Transverse colon (tissue), 4 donors: ENCODE measurements around the gene PGM1. TPM values are rescaled to one million over a fixed set of nuclear protein-coding genes. Genes with fewer than 3 reads are reported as not detected.

Experiments used
- DNase-seq: peaks from one replicate; pipeline ENCODE4 v3.0.0-alpha.2; 2019
- H3K27ac ChIP-seq, 4 donors: fragments of 200-600 bp; sonication (generic); 2 replicates each; pipeline ENCODE4 v1.5.1; 2016 to 2018; ENCODE audit warnings: inconsistent platforms in 4 of 4
- H3K27me3 ChIP-seq: fragments of 200-600 bp; sonication (generic); 2 replicates; pipeline ENCODE4 v1.5.1; 2017; ENCODE audit warnings: inconsistent platforms
- H3K36me3 ChIP-seq, 4 donors: fragments of 200-600 bp; sonication (generic); 2 replicates each; pipeline ENCODE4 v1.5.1; 2017 to 2019; ENCODE audit warnings: inconsistent platforms in 4 of 4
- H3K4me1 ChIP-seq, 4 donors: fragments of 200-600 bp; sonication (generic); 2 replicates each; pipeline ENCODE4 v1.5.1; 2017 to 2020; ENCODE audit warnings: inconsistent platforms in 4 of 4
- H3K4me3 ChIP-seq, 4 donors: fragments of 200-600 bp; sonication (generic); 1 replicate in 1 of 4; 2 replicates in 3 of 4; pipeline versions ENCODE4 v1.5.1 to v1.6.1; 2017 to 2019; ENCODE audit warnings: inconsistent platforms in 4 of 4
- H3K9me3 ChIP-seq, 2 donors: fragments of 200-600 bp; sonication (generic); 2 replicates each; pipeline ENCODE4 v1.5.1; 2017 to 2019; ENCODE audit warnings: inconsistent platforms in 2 of 2
- EP300 ChIP-seq: sonication (generic); formaldehyde crosslinking; IDR thresholded peaks from one replicate; pipeline ENCODE4 v1.6.1; 2017; ENCODE audit warnings: antibody characterized with exemption, low read depth
- POLR2A ChIP-seq: fragments of 450-650 bp; IDR thresholded peaks from one replicate; pipeline ENCODE4 v1.6.1; 2016; ENCODE audit warnings: antibody characterized with exemption, mild to moderate bottlenecking, moderate library complexity
- POLR2AphosphoS5 ChIP-seq, 3 donors: sonication (generic); formaldehyde crosslinking; IDR thresholded peaks; one replicate each; pipeline ENCODE4 v1.6.1; 2016; ENCODE audit warnings: antibody characterized with exemption in 3 of 3
- WGBS, 2 donors: methylation state at CpG; one replicate each; pipeline ENCODE4 v1.1.5; 2018; ENCODE audit warnings: low coverage in 1 of 2; 5-methylcytosine and 5-hydroxymethylcytosine counted together
- in situ Hi-C, 4 donors: fragments of 200-750 bp; cut with MboI; loops; one replicate each; pipeline versions ENCODE4 v1.15.0 to v1.15.1; 2017; ENCODE audit warnings: low sequenced_read_pairs in 3 of 4, low pct_ligation_motif_present in 1 of 4, low pct_unique_long_range_greater_than_20kb in 1 of 4
- intact Hi-C: fragments of 100-400 bp; cut with DNase I; formaldehyde crosslinking; loops from one replicate; pipeline ENCODE4 v1.15.1; 2023; ENCODE audit warnings: low total_unique reads
- total RNA-seq, 4 donors: library from RNA; depleted of rRNA; stranded (reverse); fragments of >200 nt; gene quantifications; one replicate each; pipeline ENCODE4 v1.1.0, GENCODE V29; 2016
- TF ChIP-seq, protein P1 (sequence below), 5 experiments: fragments of 200-600 bp in 3 of 5; fragments of 450-650 bp in 2 of 5; sonication (generic) in 3 of 5; IDR thresholded peaks; 1 replicate in 2 of 5; 2 replicates in 3 of 5; pipeline ENCODE4 v1.5.1; 2016 to 2017; ENCODE audit warnings: antibody characterized with exemption in 5 of 5, inconsistent platforms in 3 of 5, mild to moderate bottlenecking in 2 of 5, moderate library complexity in 1 of 5

Gene PGM1
- total RNA-seq, 4 donors from 2014 or later, result 45.0 to 144 (median 103) TPM

DNA sequence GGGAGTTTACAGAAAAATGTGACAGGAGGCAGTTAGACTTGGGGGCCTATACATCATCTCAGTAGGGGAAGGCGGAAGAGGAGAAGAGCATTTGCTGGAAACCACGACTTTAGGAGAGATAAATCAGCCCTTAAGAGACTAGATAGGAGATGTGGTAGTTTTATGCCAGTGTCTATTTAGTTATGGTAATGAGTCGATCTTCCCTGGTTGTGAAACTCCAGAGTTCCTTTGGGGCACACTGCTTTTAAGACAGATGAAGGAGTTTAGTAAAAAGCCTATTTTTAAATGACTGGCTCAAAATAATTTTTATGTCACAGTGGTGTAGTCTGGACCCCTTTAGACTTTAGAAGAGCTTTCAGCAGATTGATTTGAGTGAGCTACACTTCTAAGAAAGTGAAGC, 7.8 kb downstream of the PGM1 start:
- Histone ChIP-seq H3K4me3 (no peak overlapping the region), H3K27me3 (no peaks in the 10 kb centered on the region), H3K36me3 (no peaks in the 10 kb centered on the region), H3K9me3 (no peaks in the 10 kb centered on the region), H3K4me1 (no peaks in the 10 kb centered on the region), H3K27ac (no peak overlapping the region)
- WGBS, 2 donors, result 56 to 79% methylated on average over 3 of the region's 3 CpGs
- in situ Hi-C loops (loop anchor here in 1 of 4 donors (25.0 kb wide), 1 partner anchor 636 kb away; no protein-coding TSS in a partner anchor), intact Hi-C loops (no loop called here)
- no peak for DNase-seq
- TF ChIP-seq POLR2A, result no peak
- TF ChIP-seq POLR2AphosphoS5 (IDR thresholded peaks at IDR 0.05), result no peak
- TF ChIP-seq, protein P1, sequence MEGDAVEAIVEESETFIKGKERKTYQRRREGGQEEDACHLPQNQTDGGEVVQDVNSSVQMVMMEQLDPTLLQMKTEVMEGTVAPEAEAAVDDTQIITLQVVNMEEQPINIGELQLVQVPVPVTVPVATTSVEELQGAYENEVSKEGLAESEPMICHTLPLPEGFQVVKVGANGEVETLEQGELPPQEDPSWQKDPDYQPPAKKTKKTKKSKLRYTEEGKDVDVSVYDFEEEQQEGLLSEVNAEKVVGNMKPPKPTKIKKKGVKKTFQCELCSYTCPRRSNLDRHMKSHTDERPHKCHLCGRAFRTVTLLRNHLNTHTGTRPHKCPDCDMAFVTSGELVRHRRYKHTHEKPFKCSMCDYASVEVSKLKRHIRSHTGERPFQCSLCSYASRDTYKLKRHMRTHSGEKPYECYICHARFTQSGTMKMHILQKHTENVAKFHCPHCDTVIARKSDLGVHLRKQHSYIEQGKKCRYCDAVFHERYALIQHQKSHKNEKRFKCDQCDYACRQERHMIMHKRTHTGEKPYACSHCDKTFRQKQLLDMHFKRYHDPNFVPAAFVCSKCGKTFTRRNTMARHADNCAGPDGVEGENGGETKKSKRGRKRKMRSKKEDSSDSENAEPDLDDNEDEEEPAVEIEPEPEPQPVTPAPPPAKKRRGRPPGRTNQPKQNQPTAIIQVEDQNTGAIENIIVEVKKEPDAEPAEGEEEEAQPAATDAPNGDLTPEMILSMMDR (IDR thresholded peaks at IDR 0.05), result no peak
- no peak for TF ChIP-seq EP300

- in situ Hi-C loops (loop anchor here in 1 of 4 donors (25.0 kb wide), 1 partner anchor 636 kb away; no protein-coding TSS in a partner anchor), intact Hi-C loops (no loop called here)
- no peaks in the 10 kb centered on the region for H3K4me1 ChIP-seq
- H3K36me3 ChIP-seq, result no peaks in the 10 kb centered on the region
- DNase-seq, result no peak
- no peak overlapping the region for H3K27ac ChIP-seq
- WGBS, 2 donors, result 77 to 88% methylated on average over 3 to 4 of the region's 4 CpGs
- no peak overlapping the region for H3K4me3 ChIP-seq
- no peaks in the 10 kb centered on the region for H3K9me3 ChIP-seq
- TF ChIP-seq POLR2A, result no peak
- no peak for TF ChIP-seq POLR2AphosphoS5 (IDR thresholded peaks at IDR 0.05)
- TF ChIP-seq, protein P1 (IDR thresholded peaks at IDR 0.05), result no peak
- TF ChIP-seq EP300, result no peak
- H3K27me3 ChIP-seq, result no peaks in the 10 kb centered on the region
These were observed 8.3 kb downstream of the PGM1 start for GRCh38 chr1:63601463-63601862.

GRCh38 chr1:63601912-63602311, 8.7 kb downstream of the PGM1 start:
- intact Hi-C loops, result no loop called here
- TF ChIP-seq POLR2A (no peak), POLR2AphosphoS5 (IDR thresholded peaks at IDR 0.05) (no peak), EP300 (no peak)
- TF ChIP-seq, protein P1 (IDR thresholded peaks at IDR 0.05), result no peak
- in situ Hi-C loops, result loop anchor here in 1 of 4 donors (25.0 kb wide), 1 partner anchor 635 kb away; no protein-coding TSS in a partner anchor

GRCh38 chr1:63602629-63603028, 9.4 kb downstream of the PGM1 start:
- Histone ChIP-seq H3K36me3 (no peaks in the 10 kb centered on the region), H3K9me3 (no peaks in the 10 kb centered on the region), H3K27me3 (no peaks in the 10 kb centered on the region), H3K4me3 (no peak overlapping the region), H3K4me1 (no peaks in the 10 kb centered on the region), H3K27ac (no peak overlapping the region)
- WGBS, 2 donors, result 75 to 77% methylated on average over 2 to 5 of the region's 5 CpGs
- intact Hi-C loops (no loop called here), in situ Hi-C loops (loop anchor here in 1 of 4 donors (25.0 kb wide), 1 partner anchor 635 kb away; no protein-coding TSS in a partner anchor)
- TF ChIP-seq, protein P1 (IDR thresholded peaks at IDR 0.05), result no peak
- TF ChIP-seq POLR2AphosphoS5 (IDR thresholded peaks at IDR 0.05) (no peak), EP300 (no peak), POLR2A (no peak)
- no peak for DNase-seq

More at GRCh38 chr1:63601912-63602311, 8.7 kb downstream of the PGM1 start:
- DNase-seq, result no peak
- H3K27me3 ChIP-seq, result no peaks in the 10 kb centered on the region
- no peak overlapping the region for H3K4me3 ChIP-seq
- no peaks in the 10 kb centered on the region for H3K36me3 ChIP-seq
- WGBS, 2 donors, result 90 to 97% methylated on average over 1 of the region's 1 CpG
- H3K27ac ChIP-seq, result no peak overlapping the region
- no peaks in the 10 kb centered on the region for H3K4me1 ChIP-seq
- H3K9me3 ChIP-seq, result no peaks in the 10 kb centered on the region
